H1 (cell line): ENCODE measurements around the gene TIGD6. TPM values are rescaled to one million over a fixed set of nuclear protein-coding genes. Genes with fewer than 3 reads are reported as not detected.

Source experiments
- ASH2L ChIP-seq: fragments of 200-600, 300-600 bp; sonication (generic); IDR thresholded peaks from one replicate; pipeline ENCODE4 v1.7.1; 2017; ENCODE audit warnings: low read length
- CHD7 ChIP-seq: fragments of 300-600 bp; sonication (generic); IDR thresholded peaks from 2 replicates; pipeline ENCODE4 v1.7.1; 2012; ENCODE audit warnings: low read length, moderate library complexity, mild to moderate bottlenecking, inconsistent platforms; ENCODE audit not compliant: insufficient replicate concordance
- FOSL1 ChIP-seq: IDR thresholded peaks from 2 replicates; pipeline ENCODE4 v1.6.1; 2011; ENCODE audit warnings: mild to moderate bottlenecking, low read depth, low read length, moderate library complexity; ENCODE audit not compliant: insufficient read depth
- GTF2F1 ChIP-seq: IDR thresholded peaks from 2 replicates; pipeline ENCODE4 v1.6.1; 2012; ENCODE audit warnings: low read depth, low read length, improper control_type of control experiment, borderline replicate concordance
- RNF2 ChIP-seq: fragments of 200-900, 300-1000 bp; sonication (generic); IDR thresholded peaks from 2 replicates; pipeline ENCODE4 v1.7.1; 2016; ENCODE audit warnings: borderline replicate concordance, low read depth, mild to moderate bottlenecking, antibody characterized with exemption, low read length; ENCODE audit not compliant: poor library complexity, severe bottlenecking; ENCODE audit errors: missing control alignments
- TBP ChIP-seq: IDR thresholded peaks from 2 replicates; pipeline ENCODE4 v1.6.1; 2011; ENCODE audit warnings: low read depth, low read length, improper control_type of control experiment
- polyA plus RNA-seq, 7 experiments: library from polyadenylated mRNA; depleted of rRNA in 3 of 7; stranded (reverse) in 5 of 7; unstranded in 2 of 7; fragments of >200 nt in 5 of 7; fragments of 200-250 nt in 2 of 7; gene quantifications; 1 replicate in 5 of 7; 2 replicates in 1 of 7; 4 replicates in 1 of 7; pipeline versions ENCODE4 v1.2.1 to v1.2.3, GENCODE V29; 2011 to 2013; ENCODE audit warnings: missing spikeins in 2 of 7, mixed read lengths in 2 of 7
- total RNA-seq: library from RNA; stranded (reverse); fragmentation: NEBNext Ultra II Directional; extraction: Animal tissue kit (Norgen Biotek cat#: 25700); gene quantifications from 2 replicates; pipeline ENCODE4 v1.2.1, GENCODE V29; 2021

Gene TIGD6
- total and polyA plus RNA-seq, 2 of the 8 experiments (the other 6 are each of a cell fraction or from before 2014, with no cell fraction given) = 1.3 to 2.4 TPM

- no peak for TF ChIP-seq FOSL1
- TF ChIP-seq RNF2 = no peak
- no peak for TF ChIP-seq CHD7
- TF ChIP-seq ASH2L = no peak
- no peak for TF ChIP-seq GTF2F1
- TF ChIP-seq TBP = no peak
These were observed 12.3 kb downstream of the TIGD6 start (continued) for GRCh38 chr5:149988126-149988525.
